ENCODE measurements around the gene SH3BP2. TPM values are rescaled to one million over a fixed set of nuclear protein-coding genes. Genes with fewer than 3 reads are reported as not detected.
A peak's percentile ranks its signal among the peaks of the same experiment; 100 is the strongest.

The SH3BP2 gene
- total and polyA plus RNA-seq, 4 donors: 6.2 to 75.4 (median 30.8) TPM

GRCh38 chr4:2849267-2850152 is 56.6 kb downstream of the SH3BP2 start:
- H3K27me3 ChIP-seq (ENCODE audit: control insufficient read depth in 1 of 2, insufficient read depth in 2 of 2, low read length in 1 of 2): no peaks in the 10 kb centered on the region
- intact Hi-C loops (cut with DNase I): no loop called here
- H3K9me3 ChIP-seq (ENCODE audit: control insufficient read depth, low read length): no peaks in the 10 kb centered on the region
- peaks cover 2 to 7% of the 10 kb centered on the region in 2 donors for H3K4me1 ChIP-seq (ENCODE audit: control insufficient read depth in 1 of 2, insufficient read depth in 2 of 2, low read length in 2 of 2)
- no peaks in the 10 kb centered on the region for H3K36me3 ChIP-seq (ENCODE audit: control insufficient read depth in 1 of 2, insufficient read depth in 2 of 2, low read length in 1 of 2)
- WGBS, 2 donors: 46 to 48% methylated on average over 9 of the region's 9 CpGs
- no peak for DNase-seq
- ATAC-seq (ENCODE audit: low FRiP score): no peak
- H3K27ac ChIP-seq (ENCODE audit: low read depth in 1 of 2, low read length in 2 of 2): no peak overlapping the region
- no peak overlapping the region for H3K4me3 ChIP-seq (ENCODE audit: low read length in 2 of 2)

- Histone ChIP-seq H3K9me3 (ENCODE audit: control insufficient read depth, low read length) (no peaks in the 10 kb centered on the region), H3K4me3 (ENCODE audit: low read length in 2 of 2) (no peak overlapping the region), H3K36me3 (ENCODE audit: control insufficient read depth in 1 of 2, insufficient read depth in 2 of 2, low read length in 1 of 2) (peaks cover 0 to 2% of the 10 kb centered on the region in 2 donors), H3K27me3 (ENCODE audit: control insufficient read depth in 1 of 2, insufficient read depth in 2 of 2, low read length in 1 of 2) (no peaks in the 10 kb centered on the region), H3K4me1 (ENCODE audit: control insufficient read depth in 1 of 2, insufficient read depth in 2 of 2, low read length in 2 of 2) (peaks cover 2 to 3% of the 10 kb centered on the region in 2 donors), H3K27ac (ENCODE audit: low read depth in 1 of 2, low read length in 2 of 2) (no peak overlapping the region)
- ATAC-seq (ENCODE audit: low FRiP score): no peak
- intact Hi-C loops (cut with DNase I): no loop called here
- DNase-seq: no peak
- WGBS, 2 donors: 41 to 56% methylated on average over 2 of the region's 2 CpGs
Observed at GRCh38 chr4:2850966-2851798, 58.3 kb downstream of the SH3BP2 start.

- ATAC-seq (ENCODE audit: low FRiP score) (no peak), DNase-seq (no peak)
- WGBS, 2 donors: 31 to 41% methylated on average over 7 of the region's 7 CpGs
- Histone ChIP-seq H3K4me3 (ENCODE audit: low read length in 2 of 2) (no peak overlapping the region), H3K27ac (ENCODE audit: low read depth in 1 of 2, low read length in 2 of 2) (peak overlapping the region in 1 of 2 donors; percentile 48), H3K4me1 (ENCODE audit: control insufficient read depth in 1 of 2, insufficient read depth in 2 of 2, low read length in 2 of 2) (peaks cover 2% of the 10 kb centered on the region in 2 donors), H3K9me3 (ENCODE audit: control insufficient read depth, low read length) (no peaks in the 10 kb centered on the region), H3K27me3 (ENCODE audit: control insufficient read depth in 1 of 2, insufficient read depth in 2 of 2, low read length in 1 of 2) (no peaks in the 10 kb centered on the region), H3K36me3 (ENCODE audit: control insufficient read depth in 1 of 2, insufficient read depth in 2 of 2, low read length in 1 of 2) (peaks cover 0 to 2% of the 10 kb centered on the region in 2 donors)
- intact Hi-C loops (cut with DNase I): no loop called here
Observed at GRCh38 chr4:2852481-2852921, 59.6 kb downstream of the SH3BP2 start.

GRCh38 chr4:2855584-2855983 is 62.7 kb downstream of the SH3BP2 start:
- Histone ChIP-seq H3K27me3 (ENCODE audit: control insufficient read depth in 1 of 2, insufficient read depth in 2 of 2, low read length in 1 of 2) (no peaks in the 10 kb centered on the region), H3K4me1 (ENCODE audit: control insufficient read depth in 1 of 2, insufficient read depth in 2 of 2, low read length in 2 of 2) (peaks cover 3 to 8% of the 10 kb centered on the region in 2 donors), H3K9me3 (ENCODE audit: control insufficient read depth, low read length) (no peaks in the 10 kb centered on the region), H3K4me3 (ENCODE audit: low read length in 2 of 2) (no peak overlapping the region), H3K36me3 (ENCODE audit: control insufficient read depth in 1 of 2, insufficient read depth in 2 of 2, low read length in 1 of 2) (peaks cover 0 to 2% of the 10 kb centered on the region in 2 donors), H3K27ac (ENCODE audit: low read depth in 1 of 2, low read length in 2 of 2) (no peak overlapping the region)
- no peak for ATAC-seq (ENCODE audit: low FRiP score)
- intact Hi-C loops (cut with DNase I): no loop called here
- 95% methylated on average over 5 of the region's 5 CpGs for WGBS, 2 donors
- DNase-seq: no peak

- H3K27ac ChIP-seq (ENCODE audit: low read depth in 1 of 2, low read length in 2 of 2): no peak overlapping the region
- DNase-seq: no peak
Observed at GRCh38 chr4:2856266-2856665, 63.4 kb downstream of the SH3BP2 start.

GRCh38 chr4:2857349-2857927 is 64.6 kb downstream of the SH3BP2 start:
- no peak overlapping the region for H3K4me3 ChIP-seq (ENCODE audit: low read length in 2 of 2)
- 96% methylated on average over 5 of the region's 5 CpGs for WGBS, 2 donors
- intact Hi-C loops (cut with DNase I): no loop called here
- peaks cover 0 to 2% of the 10 kb centered on the region in 2 donors for H3K36me3 ChIP-seq (ENCODE audit: control insufficient read depth in 1 of 2, insufficient read depth in 2 of 2, low read length in 1 of 2)
- no peak for DNase-seq
- ATAC-seq (ENCODE audit: low FRiP score): no peak
- H3K27ac ChIP-seq (ENCODE audit: low read depth in 1 of 2, low read length in 2 of 2): no peak overlapping the region
- no peaks in the 10 kb centered on the region for H3K9me3 ChIP-seq (ENCODE audit: control insufficient read depth, low read length)
- H3K27me3 ChIP-seq (ENCODE audit: control insufficient read depth in 1 of 2, insufficient read depth in 2 of 2, low read length in 1 of 2): no peaks in the 10 kb centered on the region
- peaks cover 6 to 9% of the 10 kb centered on the region in 2 donors for H3K4me1 ChIP-seq (ENCODE audit: control insufficient read depth in 1 of 2, insufficient read depth in 2 of 2, low read length in 2 of 2)

More at GRCh38 chr4:2856266-2856665, 63.4 kb downstream of the SH3BP2 start:
- WGBS, 2 donors: 85 to 86% methylated on average over 3 of the region's 3 CpGs
- intact Hi-C loops (cut with DNase I): no loop called here
- peaks cover 3 to 8% of the 10 kb centered on the region in 2 donors for H3K4me1 ChIP-seq (ENCODE audit: control insufficient read depth in 1 of 2, insufficient read depth in 2 of 2, low read length in 2 of 2)
- H3K36me3 ChIP-seq (ENCODE audit: control insufficient read depth in 1 of 2, insufficient read depth in 2 of 2, low read length in 1 of 2): peaks cover 0 to 2% of the 10 kb centered on the region in 2 donors
- H3K4me3 ChIP-seq (ENCODE audit: low read length in 2 of 2): no peak overlapping the region
- H3K9me3 ChIP-seq (ENCODE audit: control insufficient read depth, low read length): no peaks in the 10 kb centered on the region
- ATAC-seq (ENCODE audit: low FRiP score): no peak
- H3K27me3 ChIP-seq (ENCODE audit: control insufficient read depth in 1 of 2, insufficient read depth in 2 of 2, low read length in 1 of 2): no peaks in the 10 kb centered on the region

GRCh38 chr4:2858451-2859217 is 65.7 kb downstream of the SH3BP2 start:
- Histone ChIP-seq H3K36me3 (ENCODE audit: control insufficient read depth in 1 of 2, insufficient read depth in 2 of 2, low read length in 1 of 2) (peaks cover 0 to 2% of the 10 kb centered on the region in 2 donors), H3K27me3 (ENCODE audit: control insufficient read depth in 1 of 2, insufficient read depth in 2 of 2, low read length in 1 of 2) (no peaks in the 10 kb centered on the region), H3K4me3 (ENCODE audit: low read length in 2 of 2) (no peak overlapping the region), H3K4me1 (ENCODE audit: control insufficient read depth in 1 of 2, insufficient read depth in 2 of 2, low read length in 2 of 2) (peaks cover 8 to 12% of the 10 kb centered on the region in 2 donors), H3K9me3 (ENCODE audit: control insufficient read depth, low read length) (no peaks in the 10 kb centered on the region), H3K27ac (ENCODE audit: low read depth in 1 of 2, low read length in 2 of 2) (no peak overlapping the region)
- DNase-seq: no peak
- 26 to 39% methylated on average over 7 of the region's 7 CpGs for WGBS, 2 donors
- ATAC-seq (ENCODE audit: low FRiP score): peak; percentile 19
- intact Hi-C loops (cut with DNase I): no loop called here

- WGBS, 2 donors: 18 to 20% methylated on average over 3 of the region's 3 CpGs
- no peak for DNase-seq
- Histone ChIP-seq H3K9me3 (ENCODE audit: control insufficient read depth, low read length) (no peaks in the 10 kb centered on the region), H3K4me3 (ENCODE audit: low read length in 2 of 2) (no peak overlapping the region), H3K27ac (ENCODE audit: low read depth in 1 of 2, low read length in 2 of 2) (no peak overlapping the region), H3K4me1 (ENCODE audit: control insufficient read depth in 1 of 2, insufficient read depth in 2 of 2, low read length in 2 of 2) (peaks cover 8 to 12% of the 10 kb centered on the region in 2 donors), H3K36me3 (ENCODE audit: control insufficient read depth in 1 of 2, insufficient read depth in 2 of 2, low read length in 1 of 2) (peaks cover 0 to 2% of the 10 kb centered on the region in 2 donors), H3K27me3 (ENCODE audit: control insufficient read depth in 1 of 2, insufficient read depth in 2 of 2, low read length in 1 of 2) (no peaks in the 10 kb centered on the region)
- intact Hi-C loops (cut with DNase I): no loop called here
- no peak for ATAC-seq (ENCODE audit: low FRiP score)
Observed at GRCh38 chr4:2859514-2859913, 66.6 kb downstream of the SH3BP2 start.

Data from aorta (tissue), 5 donors.